Activated CD8-positive, alpha-beta memory T cell treated with anti-CD3 and anti-CD28 coated beads for 48 hours (primary cell): Measurements from ENCODE around the gene PDE6A.
A peak's percentile ranks its signal among the peaks of the same experiment; 100 is the strongest.

Source experiments
- DNase-seq, 3 experiments: peaks; one replicate each; pipeline ENCODE4 v3.0.0-alpha.2; 2020; ENCODE audit warnings: low read depth in 2 of 3, low spot score in 2 of 3

PDE6A gene

GRCh38 chr5:149944666-149945065 is at the start of gene PDE6A:
Gene PDE6A, minus strand, starts transcription at chr5:149944793. Its CDS starts 120 bp downstream, at chr5:149944673.
- no peak for DNase-seq

GRCh38 chr5:149993471-149993870 is 48.9 kb upstream of the PDE6A start:
- DNase-seq = no peak

GRCh38 chr5:149990518-149991376 is 46.2 kb upstream of the PDE6A start:
- DNase-seq = no peak

- DNase-seq = no peak
Observed at GRCh38 chr5:149988126-149988525, 43.5 kb upstream of the PDE6A start.

GRCh38 chr5:149982505-149982904 is 37.9 kb upstream of the PDE6A start:
- no peak for DNase-seq

GRCh38 chr5:149981206-149981605 is 36.6 kb upstream of the PDE6A start:
- DNase-seq = no peak

- DNase-seq = no peak
Observed at GRCh38 chr5:149979896-149980295, 35.3 kb upstream of the PDE6A start.

GRCh38 chr5:149975409-149975808 is 30.8 kb upstream of the PDE6A start:
- no peak for DNase-seq

GRCh38 chr5:149969181-149969930 is 24.8 kb upstream of the PDE6A start:
- no peak for DNase-seq

GRCh38 chr5:149966946-149967345 is 22.4 kb upstream of the PDE6A start:
- DNase-seq = no peak

GRCh38 chr5:149963729-149964128 is 19.1 kb upstream of the PDE6A start:
- no peak for DNase-seq

GRCh38 chr5:149962601-149963300 is 18.2 kb upstream of the PDE6A start:
- no peak for DNase-seq

GRCh38 chr5:149961957-149962409 is 17.4 kb upstream of the PDE6A start:
- no peak for DNase-seq

GRCh38 chr5:149961186-149961685 is 16.6 kb upstream of the PDE6A start:
- no peak for DNase-seq

- DNase-seq = peak; percentile 75 to 84 (median 83)
Observed at GRCh38 chr5:149960272-149961185, 15.9 kb upstream of the PDE6A start, which contains the start of gene SLC26A2. Gene SLC26A2, plus strand, starts transcription at chr5:149960758. Its CDS starts 16,895 bp downstream, at chr5:149977653.

GRCh38 chr5:149959406-149960236 is 15.0 kb upstream of the PDE6A start:
- DNase-seq = peak in 2 of 3 experiments; percentile 13 to 23

- no peak for DNase-seq
Observed at GRCh38 chr5:149957855-149958254, 13.3 kb upstream of the PDE6A start.

- DNase-seq = no peak
Observed at GRCh38 chr5:149956685-149957084, 12.1 kb upstream of the PDE6A start.

- no peak for DNase-seq
Observed at GRCh38 chr5:149954798-149955197, 10.2 kb upstream of the PDE6A start.
